Fibroblast of pulmonary artery (primary cell): ENCODE data around the gene KRTAP5-7.

Experiments used
- DNase-seq: peaks from one replicate; pipeline ENCODE4 v3.0.0-alpha.2; 2010; ENCODE audit warnings: low read depth
- H3K4me3 ChIP-seq: replicated peaks from 2 replicates; pipeline ENCODE4 v1.5.1; 2011; ENCODE audit warnings: low read depth, mild to moderate bottlenecking, control low read depth, low read length, moderate library complexity
- TF ChIP-seq, protein P1 (sequence below): IDR thresholded peaks from 2 replicates; pipeline ENCODE4 v1.5.1; 2011; ENCODE audit warnings: mild to moderate bottlenecking, control low read depth, low read length, inconsistent platforms; ENCODE audit errors: missing control alignments

The KRTAP5-7 gene

DNA sequence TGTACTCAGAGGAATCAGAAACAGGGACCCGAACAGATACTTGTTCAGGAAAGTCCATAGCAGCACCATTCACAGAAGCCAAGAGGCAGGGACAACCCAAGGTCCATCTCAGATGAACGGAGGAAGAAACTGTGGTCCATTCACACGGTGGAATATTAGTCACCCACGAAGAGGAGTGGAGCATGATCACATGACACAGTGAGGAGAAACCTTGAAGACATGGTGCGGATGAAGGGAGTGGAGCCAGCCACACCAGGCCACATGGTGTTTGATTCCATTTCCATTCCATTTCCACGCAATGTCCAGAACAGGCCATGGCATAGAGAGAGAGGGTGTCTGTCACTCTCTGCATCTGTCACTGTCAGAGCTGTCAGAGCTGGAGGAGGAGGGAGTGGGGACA, 43.4 kb upstream of the KRTAP5-7 start:
- no peak for DNase-seq
- TF ChIP-seq, protein P1, sequence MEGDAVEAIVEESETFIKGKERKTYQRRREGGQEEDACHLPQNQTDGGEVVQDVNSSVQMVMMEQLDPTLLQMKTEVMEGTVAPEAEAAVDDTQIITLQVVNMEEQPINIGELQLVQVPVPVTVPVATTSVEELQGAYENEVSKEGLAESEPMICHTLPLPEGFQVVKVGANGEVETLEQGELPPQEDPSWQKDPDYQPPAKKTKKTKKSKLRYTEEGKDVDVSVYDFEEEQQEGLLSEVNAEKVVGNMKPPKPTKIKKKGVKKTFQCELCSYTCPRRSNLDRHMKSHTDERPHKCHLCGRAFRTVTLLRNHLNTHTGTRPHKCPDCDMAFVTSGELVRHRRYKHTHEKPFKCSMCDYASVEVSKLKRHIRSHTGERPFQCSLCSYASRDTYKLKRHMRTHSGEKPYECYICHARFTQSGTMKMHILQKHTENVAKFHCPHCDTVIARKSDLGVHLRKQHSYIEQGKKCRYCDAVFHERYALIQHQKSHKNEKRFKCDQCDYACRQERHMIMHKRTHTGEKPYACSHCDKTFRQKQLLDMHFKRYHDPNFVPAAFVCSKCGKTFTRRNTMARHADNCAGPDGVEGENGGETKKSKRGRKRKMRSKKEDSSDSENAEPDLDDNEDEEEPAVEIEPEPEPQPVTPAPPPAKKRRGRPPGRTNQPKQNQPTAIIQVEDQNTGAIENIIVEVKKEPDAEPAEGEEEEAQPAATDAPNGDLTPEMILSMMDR: no peak

GRCh38 chr11:71484248-71485062, 42.6 kb upstream of the KRTAP5-7 start:
- TF ChIP-seq, protein P1: no peak
- H3K4me3 ChIP-seq: no peak overlapping the region
- DNase-seq: no peak

More for the DNA sequence above, 43.4 kb upstream of the KRTAP5-7 start:
- H3K4me3 ChIP-seq: no peak overlapping the region

DNA sequence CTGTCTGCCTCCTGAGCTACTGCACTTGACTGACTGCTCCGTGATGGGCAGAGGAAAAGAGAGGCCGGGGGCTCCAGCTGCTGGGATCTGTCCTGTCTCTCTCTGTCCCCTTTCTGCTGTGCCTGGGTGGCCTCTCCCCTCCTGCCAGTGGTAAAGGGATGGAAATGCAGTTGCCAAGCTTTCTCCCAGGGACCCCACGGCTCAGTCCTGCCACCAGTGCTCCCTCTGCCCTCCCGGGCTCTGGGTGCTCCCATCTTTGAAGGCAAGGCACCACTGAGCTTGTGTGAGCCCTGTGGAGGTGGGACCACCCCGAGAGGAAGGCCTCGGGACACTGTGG, 42.0 kb upstream of the KRTAP5-7 start:
- H3K4me3 ChIP-seq: no peak overlapping the region
- TF ChIP-seq, protein P1: no peak
- no peak for DNase-seq

GRCh38 chr11:71485466-71485865, 41.6 kb upstream of the KRTAP5-7 start:
- H3K4me3 ChIP-seq: no peak overlapping the region
- TF ChIP-seq, protein P1: no peak
- no peak for DNase-seq

GRCh38 chr11:71486320-71486719, 40.7 kb upstream of the KRTAP5-7 start:
- no peak overlapping the region for H3K4me3 ChIP-seq
- TF ChIP-seq, protein P1: no peak
- no peak for DNase-seq

GRCh38 chr11:71488681-71489270, 38.3 kb upstream of the KRTAP5-7 start:
- TF ChIP-seq, protein P1: no peak
- DNase-seq: no peak
- H3K4me3 ChIP-seq: no peak overlapping the region
